Esophagus muscularis mucosa (tissue), 4 donors: ENCODE results near the gene C16orf54. TPM values are rescaled to one million over a fixed set of nuclear protein-coding genes. Genes with fewer than 3 reads are reported as not detected.
A peak's percentile ranks its signal among the peaks of the same experiment; 100 is the strongest.

ENCODE experiments used
- DNase-seq: peaks from one replicate; pipeline ENCODE4 v3.0.0-alpha.2; 2017; ENCODE audit errors: extremely low spot score
- H3K27ac ChIP-seq, 4 donors: fragments of 200-600 bp; sonication (generic); replicated peaks in 1 of 4; 1 replicate in 3 of 4; 2 replicates in 1 of 4; pipeline ENCODE4 v1.5.1; 2016 to 2019; ENCODE audit warnings: mild to moderate bottlenecking in 1 of 4
- H3K27me3 ChIP-seq, 4 donors: fragments of 200-600 bp; sonication (generic); one replicate each; pipeline versions ENCODE4 v1.5.1 to v1.6.0; 2016 to 2019
- H3K36me3 ChIP-seq, 4 donors: fragments of 200-600 bp; sonication (generic); one replicate each; pipeline ENCODE4 v1.5.1; 2016 to 2019
- H3K4me1 ChIP-seq, 4 donors: fragments of 200-600 bp; sonication (generic); one replicate each; pipeline ENCODE4 v1.5.1; 2016 to 2019
- H3K4me3 ChIP-seq, 4 donors: fragments of 200-600 bp; sonication (generic); 1 replicate in 2 of 4; 2 replicates in 2 of 4; pipeline ENCODE4 v1.5.1; 2016 to 2019; ENCODE audit warnings: mild to moderate bottlenecking in 4 of 4, moderate library complexity in 1 of 4
- H3K9me3 ChIP-seq, 4 donors: fragments of 200-600 bp; sonication (generic); 1 replicate in 3 of 4; 2 replicates in 1 of 4; pipeline ENCODE4 v1.5.1; 2016 to 2019
- CTCF ChIP-seq, 3 experiments: fragments of 200-600 bp in 2 of 3; fragments of 450-650 bp in 1 of 3; sonication (generic) in 2 of 3; IDR thresholded peaks; one replicate each; pipeline ENCODE4 v1.5.1; 2017 to 2019; ENCODE audit warnings: antibody characterized with exemption in 3 of 3, mild to moderate bottlenecking in 2 of 3, moderate library complexity in 1 of 3
- EP300 ChIP-seq: sonication (generic); formaldehyde crosslinking; IDR thresholded peaks from one replicate; pipeline ENCODE4 v1.6.1; 2017; ENCODE audit warnings: antibody characterized with exemption
- POLR2A ChIP-seq: fragments of 450-650 bp; IDR thresholded peaks from one replicate; pipeline ENCODE4 v1.6.1; 2017; ENCODE audit warnings: antibody characterized with exemption, moderate library complexity, mild to moderate bottlenecking, low read depth
- POLR2AphosphoS5 ChIP-seq, 2 donors: sonication (generic); formaldehyde crosslinking; IDR thresholded peaks; one replicate each; pipeline ENCODE4 v1.6.1; 2017; ENCODE audit warnings: antibody characterized with exemption in 2 of 2
- WGBS: methylation state at CpG from one replicate; pipeline ENCODE4 v1.1.5; 2018; 5-methylcytosine and 5-hydroxymethylcytosine counted together
- intact Hi-C: fragments of 100-400 bp; cut with DNase I; formaldehyde crosslinking; loops from one replicate; pipeline ENCODE4 v1.15.1; 2023
- total RNA-seq, 4 donors: library from RNA; depleted of rRNA; stranded (reverse); fragments of >200 nt; gene quantifications; one replicate each; pipeline versions ENCODE4 v1.1.0 to v1.2.1, GENCODE V29; 2016

Gene C16orf54
- total RNA-seq, 4 donors from 2014 or later, result 1.3 to 2.5 (median 1.8) TPM

GRCh38 chr16:29705030-29705429 lies 40.8 kb downstream of the C16orf54 start:
- intact Hi-C loops, result loop anchor here (10.0 kb wide), 1 partner anchor 80 kb away; no protein-coding TSS in a partner anchor
- no peak overlapping the region for H3K27ac ChIP-seq
- no peaks in the 10 kb centered on the region for H3K36me3 ChIP-seq
- WGBS, result 69% methylated on average over 2 of the region's 2 CpGs
- no peaks in the 10 kb centered on the region for H3K27me3 ChIP-seq
- no peak for DNase-seq
- no peak overlapping the region for H3K4me3 ChIP-seq
- H3K9me3 ChIP-seq, result no peaks in the 10 kb centered on the region
- TF ChIP-seq CTCF (IDR thresholded peaks at IDR 0.05), result no peak
- TF ChIP-seq POLR2AphosphoS5 (IDR thresholded peaks at IDR 0.05), result no peak
- H3K4me1 ChIP-seq, result peaks cover 0 to 6% (median 5%) of the 10 kb centered on the region in 4 donors

- no peak for DNase-seq
- Histone ChIP-seq H3K4me1 (peaks cover 0 to 5% (median 4%) of the 10 kb centered on the region in 4 donors), H3K9me3 (no peaks in the 10 kb centered on the region), H3K4me3 (no peak overlapping the region), H3K36me3 (no peaks in the 10 kb centered on the region), H3K27ac (no peak overlapping the region), H3K27me3 (no peaks in the 10 kb centered on the region)
- no peak for TF ChIP-seq POLR2A
- TF ChIP-seq CTCF (IDR thresholded peaks at IDR 0.05), result no peak
- intact Hi-C loops, result loop anchor here (2.0 to 10.0 kb wide), 2 partner anchors 21 to 83 kb away; no protein-coding TSS in a partner anchor
- WGBS, result 77% methylated on average over 13 of the region's 13 CpGs
Measured at GRCh38 chr16:29702269-29702668, 43.5 kb downstream of the C16orf54 start.

- TF ChIP-seq POLR2AphosphoS5 (IDR thresholded peaks at IDR 0.05), result no peak
- TF ChIP-seq POLR2A, result no peak
- TF ChIP-seq EP300, result no peak
- no peak overlapping the region for H3K4me3 ChIP-seq
- peaks cover 0 to 5% (median 4%) of the 10 kb centered on the region in 4 donors for H3K4me1 ChIP-seq
- 80% methylated on average over 5 of the region's 5 CpGs for WGBS
- H3K9me3 ChIP-seq, result no peaks in the 10 kb centered on the region
- no peak overlapping the region for H3K27ac ChIP-seq
- no peaks in the 10 kb centered on the region for H3K27me3 ChIP-seq
- H3K36me3 ChIP-seq, result no peaks in the 10 kb centered on the region
- DNase-seq, result no peak
- intact Hi-C loops, result loop anchor here (2.0 to 10.0 kb wide), 2 partner anchors 84 to 148 kb away; no protein-coding TSS in a partner anchor
Measured at GRCh38 chr16:29701214-29701555, 44.6 kb downstream of the C16orf54 start.

GRCh38 chr16:29700253-29700987 lies 45.4 kb downstream of the C16orf54 start:
- Histone ChIP-seq H3K27me3 (no peaks in the 10 kb centered on the region), H3K4me3 (no peak overlapping the region), H3K36me3 (no peaks in the 10 kb centered on the region), H3K4me1 (peaks cover 0 to 5% (median 4%) of the 10 kb centered on the region in 4 donors), H3K27ac (no peak overlapping the region), H3K9me3 (no peaks in the 10 kb centered on the region)
- DNase-seq, result no peak
- intact Hi-C loops, result loop anchor here (2.0 to 10.0 kb wide), 2 partner anchors 84 to 148 kb away; no protein-coding TSS in a partner anchor
- TF ChIP-seq EP300 (no peak), POLR2AphosphoS5 (IDR thresholded peaks at IDR 0.05) (peak in 1 of 2 donors; percentile 71), CTCF (IDR thresholded peaks at IDR 0.05) (peak; percentile 89 to 96 (median 92)), POLR2A (no peak)
- WGBS, result 12% methylated on average over 14 of the region's 14 CpGs

- Histone ChIP-seq H3K4me1 (peaks cover 0 to 5% (median 4%) of the 10 kb centered on the region in 4 donors), H3K27ac (no peak overlapping the region), H3K27me3 (no peaks in the 10 kb centered on the region), H3K4me3 (no peak overlapping the region), H3K36me3 (no peaks in the 10 kb centered on the region), H3K9me3 (no peaks in the 10 kb centered on the region)
- intact Hi-C loops, result loop anchor here (2.0 to 10.0 kb wide), 3 partner anchors 85 to 321 kb away; no protein-coding TSS in a partner anchor
- WGBS, result 70% methylated on average over 11 of the region's 11 CpGs
- no peak for DNase-seq
- TF ChIP-seq POLR2AphosphoS5 (IDR thresholded peaks at IDR 0.05), result no peak
- no peak for TF ChIP-seq CTCF (IDR thresholded peaks at IDR 0.05)
- no peak for TF ChIP-seq POLR2A
- TF ChIP-seq EP300, result no peak
Measured at GRCh38 chr16:29699324-29700219, 46.2 kb downstream of the C16orf54 start.
